OCI-LY1 (cell line): ENCODE results near the gene CDHR3.

Experiments used
- H2AFZ ChIP-seq: fragments of 200-600 bp; sonication (generic), shearing (Covaris generic); 2 replicates; pipeline ENCODE4 v1.6.0; 2014; ENCODE audit warnings: antibody characterized with exemption, mild to moderate bottlenecking, low read length
- H3F3A ChIP-seq: fragments of 200-600 bp; sonication (generic), shearing (Covaris generic); 2 replicates; pipeline ENCODE4 v1.6.0; 2014; ENCODE audit warnings: mild to moderate bottlenecking, antibody characterized with exemption, low read length, moderate library complexity; ENCODE audit not compliant: insufficient read depth
- H3K27ac ChIP-seq: fragments of 200-600 bp; sonication (generic); 2 replicates; pipeline ENCODE4 v1.5.1; 2014; ENCODE audit warnings: low read length, mixed run types, mild to moderate bottlenecking, low read depth; ENCODE audit not compliant: poor library complexity, severe bottlenecking
- H3K27me3 ChIP-seq: fragments of 200-600 bp; sonication (generic); 2 replicates; pipeline ENCODE4 v1.6.0; 2014; ENCODE audit warnings: antibody characterized with exemption, mild to moderate bottlenecking, low read length, moderate library complexity; ENCODE audit not compliant: insufficient read depth
- H3K36me3 ChIP-seq: fragments of 200-600 bp; sonication (generic); 2 replicates; pipeline ENCODE4 v1.6.1; 2014; ENCODE audit warnings: mild to moderate bottlenecking, antibody characterized with exemption, low read length, moderate library complexity, mixed read lengths; ENCODE audit not compliant: insufficient read depth
- H3K4me1 ChIP-seq: fragments of 200-600 bp; sonication (generic); 2 replicates; pipeline ENCODE4 v1.5.1; 2014; ENCODE audit warnings: mild to moderate bottlenecking, low read length, moderate library complexity; ENCODE audit not compliant: insufficient read depth, severe bottlenecking
- H3K4me2 ChIP-seq: fragments of 200-600 bp; sonication (generic), shearing (Covaris generic); 2 replicates; pipeline ENCODE4 v1.6.1; 2014; ENCODE audit warnings: low read length
- H3K4me3 ChIP-seq: fragments of 200-600 bp; sonication (generic); 2 replicates; pipeline ENCODE4 v1.5.1; 2014; ENCODE audit warnings: low read length, low read depth, mild to moderate bottlenecking, mixed read lengths; ENCODE audit not compliant: poor library complexity, severe bottlenecking
- H3K79me2 ChIP-seq: fragments of 200-600 bp; shearing (Covaris generic); 2 replicates; pipeline ENCODE4 v1.6.1; 2016; ENCODE audit warnings: mixed run types, low read length, mixed read lengths; ENCODE audit not compliant: insufficient read depth
- H3K9ac ChIP-seq: fragments of 200-600 bp; sonication (generic), shearing (Covaris generic); 2 replicates; pipeline ENCODE4 v1.6.1; 2014; ENCODE audit warnings: mild to moderate bottlenecking, low read length, mixed read lengths
- H3K9me2 ChIP-seq: fragments of 200-600 bp; sonication (generic), shearing (Covaris generic); 2 replicates; pipeline ENCODE4 v1.6.1; 2014; ENCODE audit warnings: low read depth, mild to moderate bottlenecking, low read length, mixed read lengths
- H3K9me3 ChIP-seq: fragments of 200-600 bp; shearing (Covaris generic); 2 replicates; pipeline ENCODE4 v1.6.1; 2014; ENCODE audit warnings: low read length, mixed read lengths
- H4K20me1 ChIP-seq: fragments of 200-600 bp; sonication (generic), shearing (Covaris generic); 2 replicates; pipeline ENCODE4 v1.6.0; 2016; ENCODE audit warnings: mild to moderate bottlenecking, low read length; ENCODE audit not compliant: insufficient read depth
- CTCF ChIP-seq: fragments of 200-600 bp; sonication (generic), shearing (Covaris generic); IDR thresholded peaks from 2 replicates; pipeline ENCODE4 v1.5.1; 2017; ENCODE audit warnings: mild to moderate bottlenecking, antibody characterized with exemption, low read length, moderate library complexity, mixed read lengths
- EZH2 ChIP-seq: fragments of 200-600 bp; sonication (generic), shearing (Covaris generic); IDR thresholded peaks from 2 replicates; pipeline ENCODE4 v1.8.0; 2017; ENCODE audit warnings: borderline replicate concordance, mixed run types, mild to moderate bottlenecking, antibody characterized with exemption, low read length, moderate library complexity, mixed read lengths

Gene CDHR3

DNA sequence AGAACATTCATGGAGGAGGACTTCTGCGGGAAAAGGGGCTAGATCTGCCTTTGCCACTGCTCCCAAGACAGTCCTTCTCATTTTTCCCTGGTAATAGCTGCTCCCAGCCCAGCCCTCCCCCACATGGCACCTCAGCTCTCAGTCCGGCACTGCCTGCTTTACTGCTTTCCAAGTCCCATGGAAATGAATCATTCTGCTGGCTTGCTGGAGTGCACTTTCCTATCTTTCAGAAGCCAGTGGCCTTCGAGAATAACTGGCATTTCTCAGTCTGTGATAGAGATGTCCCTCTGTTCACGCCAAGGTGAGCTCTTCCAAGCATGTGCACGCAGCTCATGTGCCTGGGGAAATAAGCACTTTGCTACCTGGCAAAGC lies 87.7 kb downstream of the CDHR3 start:
- Histone ChIP-seq H2AFZ (no peak overlapping the region), H3K9ac (no peak overlapping the region), H4K20me1 (no peaks in the 10 kb centered on the region), H3F3A (no peaks in the 10 kb centered on the region), H3K9me3 (peaks cover 4% of the 10 kb centered on the region), H3K4me2 (no peak overlapping the region), H3K79me2 (no peaks in the 10 kb centered on the region), H3K27me3 (no peaks in the 10 kb centered on the region; the same call in 1 of the 2 replicates), H3K4me3 (no peak overlapping the region), H3K4me1 (peaks cover 35% of the 10 kb centered on the region), H3K9me2 (no peaks in the 10 kb centered on the region), H3K27ac (no peak overlapping the region), H3K36me3 (peaks cover 14% of the 10 kb centered on the region; the same call in 1 of the 2 replicates)
- TF ChIP-seq EZH2 (no peak), CTCF (no peak)

DNA sequence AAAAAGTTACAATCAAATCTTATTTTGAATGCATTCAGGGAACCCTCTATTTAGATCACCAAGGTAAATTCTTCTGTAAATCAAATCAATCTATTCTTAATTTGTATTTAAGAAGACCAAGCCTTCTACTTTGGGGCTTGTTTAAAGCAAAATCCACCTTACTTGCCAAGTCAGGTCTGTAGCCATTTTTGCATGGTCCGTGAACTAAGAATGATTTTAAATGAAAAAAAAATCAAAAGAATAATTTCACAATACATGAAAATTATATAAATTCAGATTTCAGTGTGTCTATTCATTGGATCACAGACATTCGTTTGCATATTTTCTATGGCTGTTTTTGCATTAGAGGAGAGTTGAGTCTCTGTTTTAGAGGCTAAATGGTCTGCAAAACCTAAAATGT lies 89.6 kb downstream of the CDHR3 start:
- Histone ChIP-seq H3K9ac (no peak overlapping the region), H4K20me1 (no peaks in the 10 kb centered on the region), H2AFZ (no peak overlapping the region), H3F3A (0 out of 2 replicates have a peak, but pooled peaks cover 7% of the 10 kb centered on the region), H3K4me1 (peaks cover 47% of the 10 kb centered on the region), H3K9me2 (no peaks in the 10 kb centered on the region), H3K27ac (no peak overlapping the region), H3K27me3 (no peaks in the 10 kb centered on the region; the same call in 1 of the 2 replicates), H3K4me2 (no peak overlapping the region), H3K36me3 (peaks cover 14% of the 10 kb centered on the region; the same call in 1 of the 2 replicates), H3K79me2 (no peaks in the 10 kb centered on the region), H3K9me3 (peaks cover 4% of the 10 kb centered on the region), H3K4me3 (no peak overlapping the region)
- TF ChIP-seq CTCF (no peak), EZH2 (no peak)

DNA sequence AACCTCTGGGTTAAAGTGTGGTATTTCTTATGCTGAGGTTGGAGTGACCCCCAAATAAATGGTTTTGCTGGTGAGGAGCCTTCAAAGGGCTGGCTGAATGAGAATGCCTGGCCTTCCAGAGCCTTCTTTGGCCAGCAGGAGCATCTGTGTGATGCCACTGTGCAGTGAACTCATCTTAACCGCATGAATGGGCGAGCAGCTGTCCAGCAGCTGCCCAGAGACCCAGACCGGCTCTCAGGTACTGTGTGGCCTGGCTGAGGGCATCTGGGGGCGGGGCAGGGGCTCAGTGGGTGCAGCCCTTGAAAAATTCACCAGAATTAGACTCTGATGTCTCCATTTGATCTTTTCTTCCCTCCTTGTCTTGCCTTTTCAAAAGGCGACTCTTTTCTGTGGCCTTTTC lies 90.0 kb downstream of the CDHR3 start:
- peaks cover 14% of the 10 kb centered on the region; the same call in 1 of the 2 replicates for H3K36me3 ChIP-seq
- no peak overlapping the region for H2AFZ ChIP-seq
- peaks cover 9% of the 10 kb centered on the region; the same call in 1 of the 2 replicates for H3F3A ChIP-seq
- peaks cover 51% of the 10 kb centered on the region for H3K4me1 ChIP-seq
- H3K27me3 ChIP-seq = no peaks in the 10 kb centered on the region; the same call in 1 of the 2 replicates
- no peak overlapping the region for H3K9ac ChIP-seq
- no peaks in the 10 kb centered on the region for H3K9me2 ChIP-seq
- peaks cover 4% of the 10 kb centered on the region for H3K9me3 ChIP-seq
- TF ChIP-seq CTCF = no peak
- TF ChIP-seq EZH2 = no peak
- no peak overlapping the region for H3K27ac ChIP-seq
- H3K4me3 ChIP-seq = no peak overlapping the region
- no peaks in the 10 kb centered on the region for H3K79me2 ChIP-seq
- H3K4me2 ChIP-seq = no peak overlapping the region
- H4K20me1 ChIP-seq = no peaks in the 10 kb centered on the region
